Left ventricle myocardium inferior (tissue), 1 donor: ENCODE measurements around the gene DESI2. TPM values are rescaled to one million over a fixed set of nuclear protein-coding genes. Genes with fewer than 3 reads are reported as not detected.

Source experiments
- DNase-seq: peaks from one replicate; pipeline ENCODE4 v3.0.0-alpha.2; 2020
- H3K27ac ChIP-seq: fragments of 200-600 bp; replicated peaks from 2 replicates; pipeline ENCODE4 v1.8.0; 2021
- H3K27me3 ChIP-seq: fragments of 200-600 bp; 2 replicates; pipeline ENCODE4 v1.8.0; 2021; ENCODE audit warnings: low read depth
- H3K36me3 ChIP-seq: fragments of 200-600 bp; 2 replicates; pipeline ENCODE4 v1.8.0; 2021
- H3K4me1 ChIP-seq: fragments of 200-600 bp; 2 replicates; pipeline ENCODE4 v1.8.0; 2021
- H3K4me3 ChIP-seq: fragments of 200-600 bp; 2 replicates; pipeline ENCODE4 v1.8.0; 2021; ENCODE audit warnings: mild to moderate bottlenecking, moderate library complexity
- H3K9me3 ChIP-seq: fragments of 200-600 bp; replicated peaks from 2 replicates; pipeline ENCODE4 v1.8.0; 2021
- CTCF ChIP-seq: fragments of 200-600 bp; IDR thresholded peaks from 2 replicates; pipeline ENCODE4 v1.8.0; 2021; ENCODE audit warnings: antibody characterized with exemption, mild to moderate bottlenecking, borderline replicate concordance
- intact Hi-C: fragments of 100-400 bp; cut with micrococcal nuclease; formaldehyde crosslinking; loops from one replicate; pipeline ENCODE4 v1.11.0; 2022
- total RNA-seq: library from RNA; stranded (reverse); fragmentation: NEBNext Ultra II Directional; extraction: Animal tissue kit (Norgen Biotek cat#: 25700); gene quantifications from one replicate; pipeline ENCODE4 v1.2.1, GENCODE V29; 2021
- donor health status: DM: no; HTN: yes; CAD: no; lungs with severe emphysema.

Gene DESI2
- total RNA-seq, 1 donor from 2014 or later: 22.3 TPM

- H3K4me3 ChIP-seq: no peak overlapping the region
- no peaks in the 10 kb centered on the region for H3K36me3 ChIP-seq
- H3K9me3 ChIP-seq: peaks cover 5% of the 10 kb centered on the region
- no peak for DNase-seq
- intact Hi-C loops: no loop called here
- no peak overlapping the region for H3K27ac ChIP-seq
- no peaks in the 10 kb centered on the region for H3K4me1 ChIP-seq
- H3K27me3 ChIP-seq: no peaks in the 10 kb centered on the region
- TF ChIP-seq CTCF: no peak
These were observed 98.5 kb downstream of the DESI2 start for GRCh38 chr1:244751271-244751895.

- Histone ChIP-seq H3K36me3 (no peaks in the 10 kb centered on the region), H3K4me3 (no peak overlapping the region), H3K27me3 (no peaks in the 10 kb centered on the region), H3K27ac (no peak overlapping the region), H3K4me1 (peaks cover 9% of the 10 kb centered on the region), H3K9me3 (no peaks in the 10 kb centered on the region)
- no peak for TF ChIP-seq CTCF
- intact Hi-C loops: no loop called here
- no peak for DNase-seq
These were observed 102.7 kb downstream of the DESI2 start for GRCh38 chr1:244755673-244756072.

GRCh38 chr1:244757091-244757939, 104.4 kb downstream of the DESI2 start:
- Histone ChIP-seq H3K36me3 (no peaks in the 10 kb centered on the region), H3K27me3 (no peaks in the 10 kb centered on the region), H3K27ac (no peak overlapping the region), H3K4me3 (no peak overlapping the region), H3K9me3 (no peaks in the 10 kb centered on the region), H3K4me1 (peaks cover 9% of the 10 kb centered on the region)
- TF ChIP-seq CTCF: no peak
- intact Hi-C loops: no loop called here
- DNase-seq: no peak

Other genes starting within 250 kb of the DESI2 start
- 6.1 TPM for gene ADSS2, start 201.2 kb upstream of the DESI2 start, total RNA-seq
- gene CATSPERE, start 191.9 kb upstream of the DESI2 start, total RNA-seq: 0.58 TPM
- gene COX20, start 182.5 kb downstream of the DESI2 start, total RNA-seq: 68.8 TPM
- 167 TPM for gene HNRNPU, start 211.4 kb downstream of the DESI2 start, total RNA-seq